GM04504 (cell line): ENCODE measurements around the gene ZBTB8OS.
A peak's percentile ranks its signal among the peaks of the same experiment; 100 is the strongest.

Experiments used
- DNase-seq: peaks from one replicate; pipeline ENCODE4 v3.0.0-alpha.2; 2012; ENCODE audit warnings: low read depth

The ZBTB8OS gene

DNA sequence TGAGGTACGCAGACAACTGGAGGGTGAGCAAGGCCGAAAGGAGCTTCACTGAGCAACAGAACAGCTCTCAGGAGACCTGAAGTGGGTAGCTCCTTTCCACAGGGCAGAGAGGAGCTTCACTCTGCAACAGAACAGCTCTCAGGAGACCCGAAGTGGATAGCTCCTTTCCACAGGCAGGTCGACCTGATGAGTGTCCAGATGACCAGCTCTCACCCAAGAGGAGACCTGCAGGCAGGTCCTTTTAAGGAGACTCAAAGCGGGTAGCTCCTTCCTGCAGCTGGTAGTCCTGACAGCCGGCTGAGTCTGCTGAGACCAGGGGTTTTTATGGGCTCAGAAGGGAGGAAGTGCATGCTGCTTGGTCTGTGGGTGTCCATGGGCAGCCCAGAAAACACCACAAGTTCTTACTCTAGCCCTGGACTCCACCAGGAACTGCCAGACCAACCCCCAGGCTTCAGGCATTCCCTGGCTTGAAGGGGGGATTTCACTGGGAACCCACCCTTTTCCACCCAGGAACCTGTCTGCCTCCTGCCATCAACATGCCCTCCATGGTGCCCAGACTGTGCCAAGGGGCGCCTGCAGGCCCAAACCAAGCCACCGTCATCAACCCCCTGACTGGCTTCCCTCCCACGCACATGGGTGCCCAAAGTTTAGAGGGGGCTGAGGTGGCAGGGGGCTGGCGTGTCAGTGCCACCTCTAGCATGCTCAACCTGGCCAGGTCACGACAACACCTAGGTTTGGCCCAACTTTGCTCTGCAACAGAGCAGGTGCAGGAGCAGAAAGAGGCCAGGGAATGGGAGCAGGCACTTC, 43.6 kb downstream of the ZBTB8OS start:
- DNase-seq, result no peak

GRCh38 chr1:32605711-32606424, 44.5 kb downstream of the ZBTB8OS start:
- no peak for DNase-seq

DNA sequence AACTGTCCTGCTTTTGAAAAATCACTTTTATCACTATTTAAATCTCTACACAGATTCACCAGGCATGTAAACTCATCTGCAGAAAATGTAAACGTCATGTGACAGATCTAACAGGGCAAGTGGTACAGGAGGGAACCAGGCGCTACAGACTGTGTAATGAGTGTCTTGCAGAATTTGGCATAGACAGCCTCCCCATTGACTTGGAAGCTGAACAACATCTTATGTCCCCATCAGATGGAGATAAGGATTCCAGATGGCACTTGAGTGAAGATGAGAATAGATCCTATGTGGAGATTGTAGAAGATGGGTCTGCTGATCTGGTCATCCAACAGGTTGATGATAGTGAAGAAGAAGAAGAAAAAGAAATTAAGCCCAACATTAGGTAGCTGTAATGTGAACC, 50.3 kb downstream of the ZBTB8OS start:
- no peak for DNase-seq

DNA sequence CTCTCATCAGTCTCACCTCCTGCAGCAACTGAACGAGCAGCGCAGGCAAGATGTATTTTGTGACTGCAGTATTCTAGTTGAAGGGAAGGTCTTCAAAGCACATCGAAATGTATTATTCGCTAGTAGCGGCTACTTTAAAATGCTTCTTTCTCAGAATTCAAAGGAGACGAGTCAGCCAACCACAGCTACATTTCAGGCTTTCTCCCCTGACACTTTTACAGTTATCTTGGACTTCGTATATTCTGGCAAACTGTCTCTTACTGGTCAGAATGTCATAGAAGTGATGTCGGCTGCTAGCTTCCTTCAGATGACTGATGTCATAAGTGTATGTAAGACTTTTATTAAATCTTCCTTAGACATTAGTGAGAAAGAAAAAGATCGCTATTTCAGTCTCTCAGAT, 57.4 kb downstream of the ZBTB8OS start:
- DNase-seq, result peak; percentile 5

DNA sequence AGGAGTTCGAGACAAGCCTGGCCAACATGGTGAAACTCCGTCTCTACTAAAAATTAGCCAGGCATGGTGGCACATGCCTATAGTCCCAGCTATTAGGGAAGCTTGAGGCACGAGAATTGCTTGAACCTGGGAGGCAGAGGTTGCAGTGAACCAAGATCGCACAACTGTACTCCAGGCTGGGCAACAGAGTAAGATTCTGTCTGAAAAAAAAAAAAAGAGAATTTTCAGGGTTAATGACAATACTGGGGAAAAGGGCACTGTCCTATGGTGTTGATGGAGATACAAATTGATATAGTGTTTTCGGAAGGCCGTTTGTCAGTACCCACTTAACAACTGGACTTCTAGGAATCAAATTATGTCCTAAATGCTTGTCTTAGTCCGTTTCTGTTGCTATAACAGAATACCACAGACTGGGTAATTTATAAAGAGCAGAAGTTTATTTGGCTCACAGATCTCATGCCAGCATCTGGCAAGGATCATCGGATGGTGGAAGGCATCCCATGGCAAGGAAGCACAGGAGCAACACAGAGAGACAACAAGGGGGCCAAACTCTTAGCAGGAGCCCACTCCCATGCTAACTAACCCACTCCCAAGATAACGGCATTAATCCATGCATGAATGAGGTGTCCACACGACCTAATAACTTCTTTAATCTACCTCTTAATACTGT, 69.9 kb downstream of the ZBTB8OS start:
- DNase-seq, result no peak
